SU-DHL-6 (cell line): Measurements from ENCODE around the gene ASPHD2.

Source experiments
- EZH2phosphoT487 ChIP-seq: fragments of 200-600 bp; sonication (generic), shearing (Covaris generic); conservative IDR thresholded peaks from 2 replicates; pipeline ENCODE4 v1.6.1; 2018; ENCODE audit warnings: mild to moderate bottlenecking, antibody characterized with exemption, low read length, moderate library complexity, mixed read lengths
- TF ChIP-seq, protein P1 (sequence below): fragments of 200-600 bp; sonication (generic); IDR thresholded peaks from one replicate; pipeline ENCODE4 v1.5.1; 2017; ENCODE audit warnings: antibody characterized with exemption, mild to moderate bottlenecking, low read length, moderate library complexity; ENCODE audit not compliant: insufficient read depth, poor library complexity, severe bottlenecking

DNA sequence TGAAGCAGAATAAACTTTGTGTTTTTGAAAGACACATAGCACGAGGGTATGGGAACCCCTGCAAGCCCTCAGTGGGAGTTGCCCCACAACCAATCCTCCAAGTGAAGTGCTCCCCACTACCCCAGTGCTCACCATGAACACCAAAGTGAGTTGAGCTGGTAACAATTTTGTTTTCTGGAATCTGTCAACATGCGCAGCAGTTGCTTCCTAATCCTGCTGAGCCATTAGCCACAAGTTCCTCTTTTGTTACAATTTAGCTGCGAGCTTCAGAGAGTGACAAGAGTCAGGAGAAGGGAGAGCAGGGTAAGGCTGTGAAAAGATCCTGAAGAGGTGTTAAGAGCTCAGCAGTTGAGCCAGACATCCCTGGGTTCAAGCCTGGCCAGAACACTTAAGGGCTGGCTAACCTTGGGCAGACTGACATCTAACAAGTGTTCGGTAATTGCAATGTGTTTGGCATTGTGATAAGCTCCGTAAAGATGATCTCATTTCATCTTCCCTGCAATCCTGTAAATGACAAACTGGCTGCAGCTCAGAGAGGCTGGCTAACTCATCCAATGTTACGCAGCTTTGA, 24.1 kb upstream of the ASPHD2 start:
- TF ChIP-seq, protein P1, sequence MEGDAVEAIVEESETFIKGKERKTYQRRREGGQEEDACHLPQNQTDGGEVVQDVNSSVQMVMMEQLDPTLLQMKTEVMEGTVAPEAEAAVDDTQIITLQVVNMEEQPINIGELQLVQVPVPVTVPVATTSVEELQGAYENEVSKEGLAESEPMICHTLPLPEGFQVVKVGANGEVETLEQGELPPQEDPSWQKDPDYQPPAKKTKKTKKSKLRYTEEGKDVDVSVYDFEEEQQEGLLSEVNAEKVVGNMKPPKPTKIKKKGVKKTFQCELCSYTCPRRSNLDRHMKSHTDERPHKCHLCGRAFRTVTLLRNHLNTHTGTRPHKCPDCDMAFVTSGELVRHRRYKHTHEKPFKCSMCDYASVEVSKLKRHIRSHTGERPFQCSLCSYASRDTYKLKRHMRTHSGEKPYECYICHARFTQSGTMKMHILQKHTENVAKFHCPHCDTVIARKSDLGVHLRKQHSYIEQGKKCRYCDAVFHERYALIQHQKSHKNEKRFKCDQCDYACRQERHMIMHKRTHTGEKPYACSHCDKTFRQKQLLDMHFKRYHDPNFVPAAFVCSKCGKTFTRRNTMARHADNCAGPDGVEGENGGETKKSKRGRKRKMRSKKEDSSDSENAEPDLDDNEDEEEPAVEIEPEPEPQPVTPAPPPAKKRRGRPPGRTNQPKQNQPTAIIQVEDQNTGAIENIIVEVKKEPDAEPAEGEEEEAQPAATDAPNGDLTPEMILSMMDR = no peak
- TF ChIP-seq EZH2phosphoT487 = no peak
